DOHH2 (cell line): ENCODE data around the gene TAMM41.

ENCODE experiments used
- CTCF ChIP-seq: fragments of 200-600 bp; sonication (generic); IDR thresholded peaks from one replicate; pipeline ENCODE4 v1.5.1; 2014; ENCODE audit warnings: antibody characterized with exemption, mild to moderate bottlenecking, low read depth, low read length; ENCODE audit not compliant: poor library complexity, severe bottlenecking
- EZH2phosphoT487 ChIP-seq: fragments of 200-600 bp; sonication (generic); IDR thresholded peaks from 2 replicates; pipeline ENCODE4 v1.6.1; 2017; ENCODE audit warnings: borderline replicate concordance, mild to moderate bottlenecking, antibody characterized with exemption, low read length, moderate library complexity, mixed read lengths

- TF ChIP-seq CTCF (no peak), EZH2phosphoT487 (no peak)
These were observed 67.1 kb downstream of the TAMM41 start for GRCh38 chr3:11779626-11780025.
